NCI-H1417 (cell line): ENCODE data around the gene NDUFA3.

Source experiments
- DNase-seq, 3 experiments: peaks; one replicate each; lab custom pipeline; 2025; lab: John Stamatoyannopoulos, UW

Gene NDUFA3

GRCh38 chr19:54107876-54108490 is 5.3 kb downstream of the NDUFA3 start:
- no peak for DNase-seq

- no peak for DNase-seq
These were observed 5.8 kb downstream of the NDUFA3 start for GRCh38 chr19:54108496-54108895.

GRCh38 chr19:54109651-54110050 is 7.0 kb downstream of the NDUFA3 start:
- no peak for DNase-seq

- no peak for DNase-seq
These were observed 11.9 kb downstream of the NDUFA3 start for GRCh38 chr19:54114340-54115108.

- DNase-seq = peak; percentile 98 to 99 (median 98)
These were observed 12.7 kb downstream of the NDUFA3 start, which contains the start of the genes PRPF31 and TFPT for GRCh38 chr19:54115109-54116063. Gene PRPF31, plus strand, starts transcription at chr19:54115754. Its CDS starts 2,525 bp downstream, at chr19:54118279. Gene TFPT, minus strand, starts transcription at chr19:54115657. Its CDS starts 388 bp downstream, at chr19:54115269.

GRCh38 chr19:54121259-54121658 is 18.6 kb downstream of the NDUFA3 start:
- DNase-seq = no peak

- DNase-seq = no peak
These were observed 21.0 kb downstream of the NDUFA3 start for GRCh38 chr19:54123682-54124081.

GRCh38 chr19:54124393-54124792 is 21.7 kb downstream of the NDUFA3 start:
- no peak for DNase-seq

GRCh38 chr19:54125713-54126112 is 23.1 kb downstream of the NDUFA3 start:
- DNase-seq = no peak

- no peak for DNase-seq
These were observed 25.2 kb downstream of the NDUFA3 start for GRCh38 chr19:54127688-54128440.

- DNase-seq = no peak
These were observed 25.7 kb downstream of the NDUFA3 start for GRCh38 chr19:54128441-54128725.

- no peak for DNase-seq
These were observed 26.4 kb downstream of the NDUFA3 start for GRCh38 chr19:54128796-54129616.

GRCh38 chr19:54129617-54129996 is 27.0 kb downstream of the NDUFA3 start:
- no peak for DNase-seq

GRCh38 chr19:54133312-54133956 is 30.8 kb downstream of the NDUFA3 start:
- peak in 2 of 3 experiments; percentile 80 to 87 for DNase-seq

GRCh38 chr19:54133957-54134590 is 31.4 kb downstream of the NDUFA3 start:
- no peak for DNase-seq

- peak in 1 of 3 experiments; percentile 74 for DNase-seq
These were observed 33.6 kb downstream of the NDUFA3 start for GRCh38 chr19:54136086-54136863.

- DNase-seq = peak; percentile 99 to 100 (median 100)
These were observed 34.4 kb downstream of the NDUFA3 start for GRCh38 chr19:54136864-54137698.
